NCI-H2196 (cell line): ENCODE results near the gene RARRES2.
"Not testable (repeated sequence)": the region's sequence is repeated elsewhere in the genome, so short reads cannot be mapped to it uniquely, and the experiment has no call there.

Experiments used
- DNase-seq: peaks from one replicate; lab custom pipeline; 2025; ENCODE audit not compliant: unreplicated experiment; lab: John Stamatoyannopoulos, UW

RARRES2 gene

DNA sequence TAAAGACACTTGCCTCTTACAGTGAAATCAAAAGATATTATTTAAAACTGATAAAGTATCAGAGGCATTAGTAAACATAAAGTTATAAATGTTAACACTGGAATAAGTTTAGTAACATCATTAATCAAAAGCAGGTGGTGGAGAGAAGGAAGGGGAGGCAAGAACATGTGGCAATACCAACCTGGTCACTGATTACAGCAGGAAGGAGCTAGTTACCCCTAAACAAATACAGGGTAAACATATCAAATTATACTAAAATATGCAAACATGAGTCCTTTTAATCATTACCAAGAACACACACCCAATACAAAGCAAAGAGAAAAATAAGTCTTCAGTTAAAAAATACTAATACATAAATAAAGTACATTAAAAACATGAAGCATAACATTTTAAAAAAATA lies 43.5 kb downstream of the RARRES2 start:
- not testable (repeated sequence) for DNase-seq

DNA sequence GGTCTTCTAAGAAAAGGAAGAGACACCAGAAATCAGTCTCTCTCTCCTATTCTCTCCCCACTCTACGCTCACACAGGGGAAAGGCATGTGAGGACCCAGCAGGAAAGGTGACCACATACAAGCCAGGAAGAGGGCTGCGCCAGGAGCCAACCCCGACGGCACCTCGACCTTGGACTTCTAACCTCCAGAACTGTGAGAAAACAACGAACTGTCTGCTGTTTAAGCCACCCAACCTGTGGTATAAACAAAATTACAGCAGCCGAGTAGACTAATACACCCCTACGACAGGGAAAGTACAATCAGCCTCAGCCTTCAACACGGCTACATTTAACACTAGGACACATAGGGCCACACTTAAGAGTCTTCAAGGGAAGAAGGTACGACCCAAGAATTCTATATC lies 44.6 kb downstream of the RARRES2 start:
- not testable (repeated sequence) for DNase-seq

DNA sequence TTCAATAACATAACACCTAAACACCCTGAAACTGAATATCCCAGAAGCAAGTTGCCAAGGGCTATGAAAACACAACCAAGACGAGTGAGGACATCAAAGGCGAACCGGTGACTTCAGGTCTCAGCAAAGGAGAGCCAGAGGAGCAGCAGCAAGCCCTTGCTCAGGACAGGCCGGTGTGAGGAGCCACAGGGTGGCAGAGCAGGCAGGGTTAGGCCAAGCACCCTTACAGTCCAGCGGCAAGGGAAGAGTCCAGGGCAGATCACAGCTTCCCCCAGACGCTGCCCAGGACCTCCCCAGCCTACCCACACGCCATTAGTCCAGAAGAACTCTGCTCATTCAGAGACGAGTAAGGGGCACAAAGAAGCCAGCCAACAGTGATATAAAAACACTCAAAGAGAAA lies 45.8 kb downstream of the RARRES2 start:
- not testable (repeated sequence) for DNase-seq

DNA sequence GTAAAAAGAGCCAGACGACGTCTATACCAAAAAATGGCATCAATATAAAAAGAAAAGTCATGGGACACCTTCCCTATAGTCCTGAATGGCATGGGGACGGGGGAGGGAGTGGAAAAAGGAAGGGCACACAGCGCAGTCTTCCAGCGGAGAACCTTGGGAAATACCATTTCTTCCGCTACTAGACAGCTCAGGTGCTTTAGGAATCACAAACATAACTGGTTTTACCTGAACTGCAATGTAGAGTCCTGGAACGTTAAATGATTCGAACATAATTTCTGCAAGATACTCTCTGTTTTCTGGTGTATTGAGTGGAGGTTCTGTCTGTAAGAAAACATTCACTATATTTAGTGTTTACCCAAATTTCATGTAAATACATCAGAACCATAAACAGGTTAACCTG lies 46.4 kb downstream of the RARRES2 start:
- DNase-seq = not testable (repeated sequence)

DNA sequence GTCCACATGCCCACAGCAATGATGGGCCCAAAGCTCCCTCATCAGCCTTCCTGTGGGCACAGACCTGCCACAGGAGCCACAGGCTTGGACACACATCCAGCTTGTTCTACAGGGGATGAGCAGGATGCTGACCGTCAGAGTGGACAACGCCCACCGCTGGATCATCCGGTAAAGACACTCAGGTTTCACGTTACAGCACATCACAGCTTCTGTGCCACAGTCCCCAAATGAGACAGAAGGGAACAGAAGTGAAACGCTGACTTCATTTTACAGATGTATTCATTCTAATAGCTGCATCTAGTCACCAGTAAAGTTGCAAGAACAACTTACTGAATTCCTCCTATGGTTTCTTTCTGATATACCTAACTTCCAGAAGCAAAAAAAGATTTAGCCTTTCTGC lies 51.1 kb downstream of the RARRES2 start:
- not testable (repeated sequence) for DNase-seq

DNA sequence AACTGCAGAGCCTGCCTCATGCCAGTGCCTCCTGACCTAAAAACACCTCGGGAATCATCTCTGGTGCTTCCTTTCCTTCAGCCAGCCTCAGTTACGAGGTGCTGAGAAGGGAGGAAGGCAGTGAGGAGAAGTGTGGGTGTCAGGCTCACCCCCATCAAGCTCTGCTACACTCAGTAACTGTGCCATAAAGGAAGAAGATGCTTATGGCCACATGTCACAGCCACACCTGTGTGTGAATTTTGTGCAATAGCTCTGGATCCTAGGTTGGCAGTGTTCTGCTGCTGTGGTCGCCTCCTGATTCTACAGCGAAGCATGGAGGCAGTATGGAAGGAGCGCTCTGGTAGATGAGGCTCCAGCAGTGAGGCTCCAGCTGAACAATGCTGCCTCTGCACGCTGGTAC lies 52.6 kb downstream of the RARRES2 start:
- DNase-seq = not testable (repeated sequence)
